ENCODE data around the gene DHRSX.
"Not testable (repeated sequence)": the region's sequence is repeated elsewhere in the genome, so short reads cannot be mapped to it uniquely, and the experiment has no call there.

The DHRSX gene

DNA sequence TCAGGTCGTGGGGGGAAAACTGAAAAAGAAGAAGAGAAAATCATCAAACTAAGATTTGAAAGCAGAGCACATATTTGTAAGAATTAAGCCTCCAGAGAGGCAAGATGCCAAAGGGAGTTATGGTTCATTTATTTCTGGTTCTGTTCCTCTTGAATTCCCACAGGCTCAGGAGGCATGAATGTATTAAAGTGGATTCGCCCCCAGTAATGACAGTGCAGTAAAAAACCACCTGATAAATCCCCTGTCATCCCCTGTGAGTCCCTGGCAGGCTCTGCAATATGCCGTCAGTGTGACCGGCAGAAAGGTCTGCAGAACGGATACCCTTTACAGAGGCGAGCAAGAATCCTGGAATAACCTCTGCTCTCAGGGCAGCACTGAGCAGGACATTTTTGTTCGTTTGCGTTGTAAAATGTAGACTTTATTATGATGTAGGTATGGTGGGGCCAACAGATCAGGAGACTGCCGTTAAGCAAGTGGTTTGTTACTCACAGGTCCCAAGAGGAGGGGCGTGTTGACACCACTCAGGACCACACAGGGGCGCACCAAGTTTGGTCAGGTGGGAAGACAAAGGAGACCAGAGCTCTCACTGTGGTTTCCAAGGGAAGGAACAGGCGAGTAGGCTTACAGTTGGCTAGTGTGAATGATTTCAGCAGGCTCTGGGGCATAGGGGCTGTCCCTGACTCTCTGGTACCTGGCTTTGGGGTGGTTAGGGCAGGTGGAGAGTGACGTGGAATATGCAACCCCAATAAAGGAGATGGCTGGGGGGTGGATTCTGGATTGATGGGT lies 75.3 kb downstream of the DHRSX start:
- no peak for DNase-seq (ENCODE audit: low read depth)

DNA sequence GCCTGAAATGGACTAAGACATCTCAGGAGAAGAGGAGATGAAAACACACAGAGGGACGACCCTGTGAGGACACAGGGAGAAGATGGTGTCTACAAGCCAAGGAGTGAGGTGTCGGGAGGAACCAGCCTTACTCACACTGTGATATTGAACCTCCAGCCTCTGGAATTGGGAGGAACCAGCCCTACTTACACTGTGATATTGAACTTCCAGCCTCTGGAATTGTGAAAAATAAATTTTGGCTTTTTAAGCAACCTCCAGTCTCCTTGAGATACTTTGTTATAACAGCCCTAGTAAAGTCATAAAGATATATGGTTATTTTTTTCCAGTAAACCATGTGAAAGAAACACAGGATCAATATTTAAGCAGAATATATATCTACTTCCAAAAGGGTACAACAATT lies 76.5 kb downstream of the DHRSX start:
- no peak for DNase-seq (ENCODE audit: low read depth)

DNA sequence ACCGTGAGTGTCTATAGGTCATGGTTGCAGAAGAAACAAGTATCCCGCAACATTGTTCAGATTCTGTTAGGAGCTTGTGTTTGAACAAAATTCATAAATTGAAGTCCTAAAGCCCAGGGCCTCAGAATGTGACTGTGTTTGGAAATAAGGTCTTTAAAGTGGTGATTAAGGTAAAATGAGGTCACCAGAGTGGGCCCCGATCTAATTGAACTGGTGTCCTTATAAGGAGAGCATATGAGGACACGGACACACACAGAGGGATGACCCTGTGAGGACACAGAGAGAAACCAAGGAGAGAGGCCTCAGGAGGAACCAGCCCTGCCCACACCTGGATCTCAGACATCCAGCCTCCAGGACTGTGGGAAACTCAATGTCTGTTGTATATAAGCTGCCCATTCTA lies 76.9 kb downstream of the DHRSX start:
- no peak for DNase-seq (ENCODE audit: low read depth)

DNA sequence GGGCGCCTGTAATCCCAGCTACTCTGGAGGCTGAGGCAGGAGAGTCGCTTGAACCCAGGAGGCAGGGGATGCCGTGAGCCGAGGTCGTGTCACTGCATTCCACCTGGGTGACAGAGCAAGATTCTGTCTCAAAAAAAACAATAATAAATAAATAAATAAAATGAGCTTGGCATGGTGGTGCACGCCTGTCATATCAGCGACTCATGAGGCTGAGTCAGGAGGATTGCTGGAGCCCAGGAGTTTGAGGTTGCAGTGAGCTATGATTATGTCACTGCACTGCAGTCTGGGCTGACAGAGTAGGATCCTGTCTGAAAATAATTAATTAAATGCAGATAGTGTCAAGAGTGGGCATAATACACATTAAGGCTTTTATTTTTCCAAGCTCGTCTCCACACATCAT lies 77.5 kb downstream of the DHRSX start:
- DNase-seq (ENCODE audit: low read depth): no peak

DNA sequence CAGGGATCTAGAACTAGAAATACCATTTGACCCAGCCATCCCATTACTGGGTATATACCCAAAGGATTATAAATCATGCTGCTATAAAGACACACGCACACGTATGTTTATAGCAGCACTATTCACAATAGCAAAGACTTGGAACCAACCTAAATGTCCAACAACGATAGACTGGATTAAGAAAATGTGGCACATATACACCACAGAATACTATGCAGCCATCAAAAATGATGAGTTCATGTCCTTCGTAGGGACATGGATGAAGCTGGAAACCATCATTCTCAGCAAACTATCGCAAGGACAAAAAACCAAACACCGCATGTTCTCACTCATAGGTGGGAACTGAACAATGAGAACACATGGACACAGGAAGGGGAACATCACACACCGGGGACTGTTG lies 81.4 kb downstream of the DHRSX start:
- DNase-seq (ENCODE audit: low read depth): not testable (repeated sequence)

DNA sequence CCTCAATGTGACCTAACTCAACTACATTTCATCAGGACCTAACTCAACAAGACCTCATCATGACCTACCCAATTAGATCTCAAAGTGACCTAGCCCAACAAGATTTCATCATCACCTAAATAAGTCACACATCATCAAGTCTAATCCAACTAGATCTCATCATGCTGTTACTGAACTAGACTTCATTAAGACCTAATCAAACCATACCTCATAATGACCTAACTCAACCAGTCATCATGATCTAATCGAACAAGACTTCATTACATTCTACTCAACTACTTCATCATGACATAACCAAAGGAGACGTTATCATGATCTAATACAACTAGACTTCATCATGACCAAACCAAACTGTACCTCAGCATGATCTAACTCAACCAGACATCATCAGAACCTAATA lies 82.8 kb downstream of the DHRSX start:
- DNase-seq (ENCODE audit: low read depth): no peak

DNA sequence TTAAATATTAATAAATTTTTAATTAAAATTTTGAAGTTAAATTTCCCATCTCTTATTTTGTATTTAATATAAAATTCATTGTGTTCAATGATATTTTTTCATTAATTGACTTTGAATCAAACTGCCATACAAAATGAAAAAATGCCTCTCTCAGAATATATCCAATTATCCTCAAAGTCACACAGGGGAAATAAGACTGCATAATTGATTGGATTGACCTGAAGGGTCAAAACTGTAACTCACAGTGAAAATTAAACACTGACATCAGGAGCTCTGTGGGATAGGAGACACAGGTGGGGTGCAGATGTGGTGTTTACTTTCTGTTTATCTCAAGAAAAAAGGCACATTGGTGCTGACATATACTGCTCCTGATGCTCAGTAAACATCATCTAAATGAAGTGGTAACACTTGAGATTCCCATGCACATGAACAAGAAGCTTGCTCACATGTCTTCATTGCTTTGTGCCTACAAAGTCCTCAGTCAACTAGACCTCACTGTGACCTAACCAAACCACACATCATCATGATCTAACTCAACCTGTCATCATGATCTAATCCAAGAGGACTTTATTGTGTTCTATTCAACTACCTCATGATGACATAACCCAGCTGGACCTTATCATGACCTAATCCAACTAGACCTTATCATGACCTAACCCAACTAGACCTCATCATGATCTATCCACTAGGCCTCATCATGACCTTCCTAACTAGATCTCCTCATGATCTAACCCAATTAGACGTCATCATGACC lies 83.7 kb downstream of the DHRSX start:
- no peak for DNase-seq (ENCODE audit: low read depth)

DNA sequence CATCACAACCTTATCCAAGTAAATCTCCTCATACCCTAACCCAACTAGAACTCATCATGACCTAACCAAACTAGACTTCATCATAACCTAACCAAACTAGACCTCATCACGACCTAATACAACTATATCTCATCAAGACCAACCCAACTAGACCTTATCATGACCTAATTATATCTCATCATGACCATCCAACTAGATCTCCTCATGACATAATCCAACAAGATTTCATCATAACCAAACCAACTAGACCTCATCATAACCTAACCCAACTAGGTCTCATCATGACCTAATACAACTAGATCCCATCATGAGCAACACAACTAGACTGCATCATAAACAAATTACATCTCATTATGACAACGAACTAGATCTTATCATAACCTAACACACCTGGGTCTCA lies 86.4 kb downstream of the DHRSX start:
- no peak for DNase-seq (ENCODE audit: low read depth)

DNA sequence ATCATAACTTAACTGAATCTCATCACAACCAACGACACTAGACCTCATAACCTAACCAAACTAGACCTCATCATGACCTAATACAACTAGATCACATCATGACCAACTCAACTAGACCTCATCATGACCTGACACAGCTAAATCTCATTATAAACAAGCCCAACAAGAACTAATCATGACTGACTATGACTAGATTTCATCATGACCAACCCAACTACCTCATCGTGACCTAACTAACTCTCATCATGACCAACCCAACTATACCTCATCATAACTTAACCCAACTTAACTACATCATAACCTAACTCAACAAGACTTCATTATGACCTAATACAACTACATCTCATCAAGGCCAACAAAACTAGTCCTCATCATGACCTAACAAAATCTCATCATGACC lies 86.8 kb downstream of the DHRSX start:
- no peak for DNase-seq (ENCODE audit: low read depth)

DNA sequence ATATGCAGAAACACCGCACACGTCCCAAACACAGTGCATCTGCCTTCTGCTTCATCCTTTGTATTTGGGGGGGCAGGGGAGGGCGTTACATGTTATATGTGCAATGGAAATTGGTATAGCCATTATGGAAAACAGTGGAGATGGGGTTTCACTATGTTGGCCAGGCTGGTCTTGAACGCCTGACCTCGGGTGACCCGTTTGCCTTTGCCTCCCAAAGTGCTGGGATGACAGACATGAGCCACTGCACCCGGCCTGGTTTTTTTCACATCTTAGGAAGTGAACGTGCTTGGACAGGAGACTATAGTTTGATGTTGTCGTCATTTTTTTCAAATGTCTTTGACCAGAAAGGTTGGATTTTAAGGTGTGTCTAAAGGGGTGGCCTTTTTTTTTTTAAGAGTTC lies 88.6 kb downstream of the DHRSX start:
- no peak for DNase-seq (ENCODE audit: low read depth)

DNA sequence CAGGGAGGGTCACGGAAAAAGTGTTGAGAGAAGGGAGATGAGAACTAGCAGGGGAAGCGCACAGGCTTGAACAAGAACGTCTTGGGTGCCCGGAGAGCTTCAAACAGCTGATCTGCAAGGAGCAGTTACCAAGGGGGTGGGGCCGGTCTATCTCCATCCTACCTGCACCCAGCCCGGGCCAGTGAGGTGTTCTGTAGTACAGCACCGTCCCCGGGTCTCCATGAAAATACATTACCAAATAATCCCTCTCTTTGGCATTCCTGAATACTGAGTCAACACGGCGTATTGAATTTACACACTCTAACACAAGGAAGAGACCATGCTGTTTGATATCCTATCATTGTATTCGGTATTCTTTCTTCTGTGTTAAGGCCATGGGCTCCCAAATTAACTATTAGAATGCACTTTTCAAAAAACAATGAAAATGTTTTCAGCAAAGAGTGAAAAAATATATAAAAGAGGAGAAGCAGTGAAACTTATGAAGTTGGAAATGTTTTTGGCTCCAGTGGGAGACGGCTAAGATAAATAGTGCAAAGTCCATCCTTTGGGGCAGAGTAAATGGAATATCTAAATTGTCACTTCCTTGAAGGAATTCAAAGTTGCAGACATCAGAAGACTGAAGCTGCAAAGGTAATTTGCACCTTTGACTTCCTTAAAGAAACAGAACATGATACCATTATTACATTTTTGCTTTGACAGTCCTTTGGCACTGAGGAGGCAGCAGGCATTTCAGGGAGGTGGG lies 90.3 kb downstream of the DHRSX start:
- DNase-seq (ENCODE audit: low read depth): no peak

DNA sequence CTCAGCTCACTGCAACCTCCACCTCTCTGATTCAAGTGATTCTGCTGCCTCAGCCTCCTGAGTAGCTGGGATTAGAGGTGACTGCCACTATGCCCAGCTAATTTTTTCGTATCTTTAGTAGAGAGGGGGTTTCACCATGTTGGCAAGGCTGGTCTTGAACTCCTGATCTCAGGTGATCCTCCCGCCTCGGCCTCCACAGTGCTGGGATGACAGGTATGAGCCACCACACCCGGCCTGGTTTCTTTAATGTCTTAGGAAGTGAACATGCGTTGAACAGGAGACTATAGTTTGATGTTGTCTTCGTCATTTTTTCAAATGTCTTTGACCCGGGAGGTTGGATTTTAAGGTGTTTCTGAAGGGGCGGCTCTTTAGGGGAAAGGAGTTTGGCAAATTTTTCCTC lies 91.0 kb downstream of the DHRSX start:
- no peak for DNase-seq (ENCODE audit: low read depth)

DNA sequence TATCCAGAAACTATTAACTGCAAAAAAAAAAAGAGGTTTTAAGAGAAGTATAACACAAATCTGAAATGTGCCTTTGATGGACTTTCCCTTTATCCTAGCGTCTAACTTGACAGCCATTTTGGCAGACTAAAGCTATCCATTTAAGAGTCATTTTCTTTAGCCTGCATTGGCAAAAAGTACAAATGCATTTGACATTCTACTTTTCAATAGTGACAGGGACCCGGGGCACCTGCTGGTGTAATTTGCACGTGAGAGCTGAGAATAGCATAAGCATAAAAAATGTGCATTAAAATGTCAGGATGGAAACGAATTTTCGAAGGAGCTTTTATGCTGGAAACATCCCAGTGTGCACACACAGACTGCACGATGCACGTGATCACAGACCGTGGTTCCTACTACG lies 91.9 kb downstream of the DHRSX start:
- DNase-seq (ENCODE audit: low read depth): no peak

DNA sequence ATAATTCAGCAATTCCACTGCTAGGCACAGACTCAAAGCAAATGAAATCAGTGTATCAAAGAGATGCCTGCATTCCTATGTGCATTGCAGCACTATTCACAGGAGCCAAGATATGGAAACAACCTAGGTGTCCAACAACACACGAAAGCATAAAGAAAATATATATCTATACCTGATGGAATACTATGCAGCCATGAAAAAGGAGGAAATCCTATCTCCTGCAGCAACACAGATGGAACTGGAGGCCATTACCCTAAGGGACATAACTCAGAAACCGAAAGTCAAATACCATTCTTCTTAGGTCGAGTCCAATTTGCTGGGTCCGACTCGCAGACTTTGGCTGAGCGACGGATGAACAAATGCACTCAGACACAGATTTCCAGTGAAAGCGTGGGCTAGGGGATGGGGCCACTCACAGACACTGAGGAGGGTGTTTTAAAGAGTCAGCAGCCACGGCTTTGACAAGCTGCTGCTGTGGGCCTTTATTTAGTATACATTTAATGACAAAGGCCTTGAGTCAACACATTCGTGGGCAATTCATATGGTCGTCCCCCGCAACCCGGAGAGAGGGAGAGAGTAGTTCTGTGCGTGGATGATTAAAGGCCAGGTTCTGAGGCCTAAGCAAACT lies 93.8 kb downstream of the DHRSX start:
- no peak for DNase-seq (ENCODE audit: low read depth)

DNA sequence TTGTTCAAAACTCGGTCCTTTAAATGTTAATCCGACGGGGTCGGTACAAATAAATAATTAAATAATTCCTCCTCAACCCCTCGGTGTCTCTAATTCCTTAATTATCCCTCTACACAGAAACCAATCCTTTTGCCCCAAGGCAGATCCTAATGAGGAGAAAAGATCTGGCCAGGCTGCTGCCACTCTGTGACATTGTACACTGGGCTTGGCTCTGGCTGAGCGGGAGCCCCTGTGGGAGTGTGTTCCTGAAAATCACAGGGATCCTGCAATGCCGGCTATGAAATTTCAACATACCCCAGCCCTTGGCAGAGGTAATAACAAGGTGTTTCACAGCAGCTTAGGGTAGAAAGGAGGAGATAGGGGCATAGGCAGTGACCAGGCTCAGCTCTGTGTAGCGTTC lies 96.0 kb downstream of the DHRSX start:
- no peak for DNase-seq (ENCODE audit: low read depth)

DNA sequence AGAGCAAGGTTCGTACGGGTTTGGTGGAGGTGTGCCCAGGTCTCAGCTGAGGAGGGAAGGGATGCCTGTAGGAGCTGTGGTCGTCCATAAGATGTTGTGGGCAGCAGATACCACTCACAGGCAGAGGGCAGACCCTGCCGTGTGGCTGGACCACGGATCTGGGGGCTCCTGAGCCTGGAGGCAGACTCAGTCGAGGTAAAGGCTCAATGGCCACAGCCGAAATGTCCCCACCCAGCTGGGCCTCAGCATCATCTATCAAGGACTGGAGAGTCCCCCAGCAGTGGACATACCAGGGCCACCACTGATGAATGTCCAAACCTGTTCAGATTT lies 98.5 kb downstream of the DHRSX start:
- no peak for DNase-seq (ENCODE audit: low read depth)

DNA sequence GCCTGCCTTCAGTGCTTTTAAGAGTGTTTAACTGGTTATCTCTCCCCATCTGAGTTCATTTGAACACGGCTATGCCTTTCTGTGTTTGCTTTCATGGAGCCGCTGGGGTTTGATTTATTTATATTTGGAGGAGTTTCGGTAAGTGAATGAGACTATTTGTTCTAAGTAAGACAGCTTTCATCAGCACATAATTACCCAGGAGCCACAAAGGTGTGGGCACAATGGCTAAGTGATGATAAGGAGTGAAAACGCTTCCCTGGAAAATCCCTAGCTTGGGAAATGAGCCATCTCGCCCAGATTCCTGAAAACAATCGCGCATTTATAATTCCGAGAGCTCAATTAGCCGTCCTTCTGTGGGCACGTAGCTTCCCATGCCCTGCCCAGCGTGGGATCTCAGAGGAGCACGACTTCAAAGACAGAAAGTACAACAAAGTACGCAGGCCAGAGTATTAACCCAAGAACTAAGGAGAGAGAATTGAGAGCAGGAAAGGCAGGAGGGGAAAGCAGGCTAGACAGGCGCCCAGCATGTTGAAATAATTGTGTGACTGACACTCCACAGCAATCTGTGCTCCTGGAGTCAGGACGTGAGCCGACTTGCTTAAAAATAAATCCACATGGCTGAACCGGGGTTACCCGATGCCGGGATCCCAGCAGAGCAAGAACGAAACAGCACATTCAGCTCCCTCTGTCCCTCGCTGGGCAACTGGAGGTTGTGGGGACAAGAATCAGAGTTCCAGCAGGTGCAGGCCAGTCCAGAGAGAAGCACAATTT lies 99.0 kb downstream of the DHRSX start:
- no peak for DNase-seq (ENCODE audit: low read depth)

DNA sequence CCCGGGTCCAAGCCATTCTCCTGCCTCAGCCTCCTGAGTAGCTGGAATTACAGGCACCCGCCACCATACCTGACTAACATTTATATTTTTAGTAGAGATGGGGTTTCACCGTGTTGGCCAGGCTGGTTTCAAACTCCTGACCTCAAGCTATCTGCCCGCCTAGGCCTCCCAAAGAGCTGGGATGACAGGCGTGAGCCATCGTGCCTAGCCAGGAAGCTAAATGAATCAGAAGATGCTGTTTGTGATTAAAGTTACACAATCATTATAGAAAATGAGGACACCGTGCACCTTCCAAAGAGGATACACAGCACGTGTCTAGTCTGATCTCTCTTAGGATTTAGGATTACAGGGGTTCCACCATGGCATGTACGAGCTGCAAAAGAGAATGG lies 99.6 kb downstream of the DHRSX start:
- no peak for DNase-seq (ENCODE audit: low read depth)

DNA sequence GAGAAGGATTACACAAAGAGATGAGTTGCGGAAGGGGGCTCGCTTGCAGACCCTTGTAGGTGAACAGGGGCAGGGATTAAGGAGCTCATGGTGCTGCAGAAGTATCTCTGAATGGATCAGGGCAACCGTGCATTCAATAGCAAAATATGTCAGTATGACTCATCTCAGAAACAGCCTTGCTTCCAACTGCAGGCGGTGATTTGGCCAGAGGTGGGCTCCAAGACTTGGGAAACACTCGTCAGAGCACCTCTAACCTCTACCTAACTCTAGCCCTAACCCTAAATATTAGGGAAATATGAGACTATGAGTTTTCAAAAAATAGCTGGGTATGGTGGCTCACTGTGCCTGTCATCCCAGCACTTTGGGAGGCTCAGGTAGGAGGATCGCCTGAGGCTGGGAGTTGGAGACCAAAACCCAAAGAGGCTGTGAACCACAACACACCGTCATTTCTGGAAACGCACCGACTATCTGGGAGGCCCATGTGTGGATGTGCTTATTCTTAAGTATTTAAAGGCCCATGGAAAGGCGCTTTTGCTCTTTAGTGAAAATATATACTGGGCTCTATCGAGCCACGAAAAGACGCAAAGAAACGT lies 102.6 kb downstream of the DHRSX start:
- no peak for DNase-seq (ENCODE audit: low read depth)

DNA sequence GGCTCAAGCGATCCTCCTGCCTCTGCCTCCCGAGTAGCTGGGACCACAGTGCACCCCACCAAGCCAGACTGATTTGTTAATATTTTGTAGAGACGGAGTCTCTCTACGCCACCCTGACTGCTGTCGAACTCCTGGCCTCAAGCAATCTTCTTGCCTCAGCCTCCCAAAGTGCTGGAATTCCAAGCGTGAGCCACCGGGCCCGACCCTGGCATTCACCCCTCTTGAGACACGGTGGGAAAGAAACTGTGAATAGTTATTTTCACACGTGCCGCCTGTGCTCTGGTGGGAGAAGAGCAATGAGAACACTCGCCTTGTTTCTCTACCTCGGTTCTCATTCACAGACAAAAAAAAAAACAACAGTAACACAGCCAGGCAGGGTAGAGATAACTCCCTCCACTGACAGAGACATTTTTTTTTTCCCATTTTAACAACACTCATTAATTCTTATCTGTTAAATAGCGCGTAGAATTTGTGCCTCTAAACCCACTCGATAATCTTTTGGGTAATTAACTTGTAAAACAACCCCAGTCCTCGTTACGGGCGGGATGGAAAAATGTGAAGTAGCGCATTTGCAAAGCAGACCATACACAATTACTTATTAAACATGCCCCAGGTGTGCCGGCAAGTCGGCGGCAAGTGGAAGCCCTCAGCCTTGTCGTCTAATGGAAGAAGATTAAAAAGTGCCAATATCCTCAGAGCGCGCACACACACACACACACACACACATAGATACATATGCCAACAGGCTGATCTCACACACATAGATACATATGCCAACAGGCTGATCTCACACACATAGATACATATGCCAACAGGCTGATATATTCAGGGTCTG lies 103.3 kb downstream of the DHRSX start:
- DNase-seq (ENCODE audit: low read depth): no peak
